ENCODE measurements around the gene AIG1. TPM values are rescaled to one million over a fixed set of nuclear protein-coding genes. Genes with fewer than 3 reads are reported as not detected.

The AIG1 gene
- polyA plus RNA-seq, 1 donor from 2014 or later, result 23.2 TPM

- Histone ChIP-seq H3K36me3 (ENCODE audit: insufficient read depth, low read length) (no peaks in the 10 kb centered on the region), H3K4me3 (ENCODE audit: low read length) (no peak overlapping the region), H3K27ac (ENCODE audit: low read length) (no peak overlapping the region), H3K79me2 (replicated peaks; ENCODE audit: insufficient read depth, low read length) (no peaks in the 10 kb centered on the region), H2AFZ (ENCODE audit: low read depth, low read length) (no peak overlapping the region), H3K4me2 (ENCODE audit: low read length) (no peak overlapping the region), H3F3A (ENCODE audit: insufficient read depth, low read length, poor library complexity, severe bottlenecking) (no peaks in the 10 kb centered on the region), H4K20me1 (ENCODE audit: insufficient read depth) (no peaks in the 10 kb centered on the region), H3K9me3 (ENCODE audit: low read length) (peaks cover 5% of the 10 kb centered on the region), H3K27me3 (ENCODE audit: insufficient read depth, low read depth, low read length) (no peaks in the 10 kb centered on the region), H3K9ac (ENCODE audit: low read length) (no peak overlapping the region), H3K9me2 (ENCODE audit: insufficient read depth, low read length) (no peaks in the 10 kb centered on the region)
- no peak for TF ChIP-seq POLR2AphosphoS5 (IDR thresholded peaks at IDR 0.05)
- no peak for TF ChIP-seq REST (IDR thresholded peaks at IDR 0.05; ENCODE audit: borderline replicate concordance)
- TF ChIP-seq EZH2 (IDR thresholded peaks at IDR 0.05; ENCODE audit: borderline replicate concordance, insufficient read depth, low read length, poor library complexity, severe bottlenecking), result no peak
- no peak for TF ChIP-seq RAD21 (conservative IDR thresholded peaks at IDR 0.05)
- no peak for TF ChIP-seq TAF1 (IDR thresholded peaks at IDR 0.05; ENCODE audit: low read depth)
These were observed 68.0 kb downstream of the AIG1 start for GRCh38 chr6:143128681-143129015.

DNA sequence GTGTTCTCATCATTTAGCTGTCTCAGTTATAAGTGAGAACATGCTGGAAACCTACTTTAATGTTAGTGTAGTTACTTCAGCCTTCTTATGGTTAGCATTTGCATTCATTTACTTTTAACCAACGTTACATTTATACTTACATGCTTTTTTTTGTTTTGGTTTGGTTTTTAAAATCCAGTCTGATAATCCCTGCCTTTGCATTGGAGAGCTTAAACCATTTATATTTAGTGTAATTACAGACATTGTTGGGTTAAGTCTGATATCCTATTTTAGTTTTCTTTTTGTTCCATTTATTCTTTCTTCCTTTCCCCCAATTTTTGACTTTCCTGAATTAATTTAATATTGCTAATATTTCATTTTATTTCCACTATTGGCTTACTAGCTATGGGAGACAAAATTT, 70.2 kb downstream of the AIG1 start:
- H3K4me2 ChIP-seq (ENCODE audit: low read length), result no peak overlapping the region
- H3K36me3 ChIP-seq (ENCODE audit: insufficient read depth, low read length), result no peaks in the 10 kb centered on the region
- no peaks in the 10 kb centered on the region for H3K9me2 ChIP-seq (ENCODE audit: insufficient read depth, low read length)
- no peak overlapping the region for H3K9ac ChIP-seq (ENCODE audit: low read length)
- H3K9me3 ChIP-seq (ENCODE audit: low read length), result peaks cover 5% of the 10 kb centered on the region
- no peak overlapping the region for H3K4me3 ChIP-seq (ENCODE audit: low read length)
- H3K27ac ChIP-seq (ENCODE audit: low read length), result no peak overlapping the region
- TF ChIP-seq CTCF (IDR thresholded peaks at IDR 0.05; ENCODE audit: poor library complexity, severe bottlenecking) (no peak), TAF1 (IDR thresholded peaks at IDR 0.05; ENCODE audit: low read depth) (no peak), EP300 (conservative IDR thresholded peaks at IDR 0.05; ENCODE audit: poor library complexity, severe bottlenecking) (no peak)
- H3K27me3 ChIP-seq (ENCODE audit: insufficient read depth, low read depth, low read length), result no peaks in the 10 kb centered on the region
- H3F3A ChIP-seq (ENCODE audit: insufficient read depth, low read length, poor library complexity, severe bottlenecking), result no peaks in the 10 kb centered on the region
- no peaks in the 10 kb centered on the region for H4K20me1 ChIP-seq (ENCODE audit: insufficient read depth)
- no peak overlapping the region for H2AFZ ChIP-seq (ENCODE audit: low read depth, low read length)
- H3K79me2 ChIP-seq (replicated peaks; ENCODE audit: insufficient read depth, low read length), result no peaks in the 10 kb centered on the region

DNA sequence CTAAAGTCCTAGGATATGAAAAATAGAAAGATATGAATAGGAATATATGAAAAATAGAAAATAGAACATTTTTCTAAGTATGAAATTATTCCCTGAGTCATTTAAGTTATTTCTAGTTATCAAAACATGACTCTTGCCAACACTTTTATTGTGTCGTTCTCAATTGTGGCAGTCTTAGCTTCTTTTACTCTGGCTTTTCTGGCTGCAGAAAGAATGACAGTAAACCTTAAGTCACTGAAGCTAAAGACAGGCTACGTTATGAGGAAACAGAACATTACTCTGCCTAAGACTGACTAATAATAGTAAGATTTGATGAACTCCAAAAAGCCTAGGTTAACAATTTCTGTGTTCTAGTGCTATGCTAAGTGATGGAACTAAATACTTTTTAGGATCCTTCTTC, 74.6 kb downstream of the AIG1 start:
- no peak overlapping the region for H3K27ac ChIP-seq (ENCODE audit: low read length)
- H3F3A ChIP-seq (ENCODE audit: insufficient read depth, low read length, poor library complexity, severe bottlenecking), result no peaks in the 10 kb centered on the region
- H4K20me1 ChIP-seq (ENCODE audit: insufficient read depth), result no peaks in the 10 kb centered on the region
- H3K4me3 ChIP-seq (ENCODE audit: low read length), result no peak overlapping the region
- H3K9me2 ChIP-seq (ENCODE audit: insufficient read depth, low read length), result no peaks in the 10 kb centered on the region
- no peak overlapping the region for H3K9ac ChIP-seq (ENCODE audit: low read length)
- no peak overlapping the region for H3K4me2 ChIP-seq (ENCODE audit: low read length)
- TF ChIP-seq MXI1 (conservative IDR thresholded peaks at IDR 0.05; ENCODE audit: poor library complexity, severe bottlenecking) (no peak), RAD21 (conservative IDR thresholded peaks at IDR 0.05) (no peak), TAF1 (IDR thresholded peaks at IDR 0.05; ENCODE audit: low read depth) (no peak)
- no peaks in the 10 kb centered on the region for H3K79me2 ChIP-seq (replicated peaks; ENCODE audit: insufficient read depth, low read length)
- H2AFZ ChIP-seq (ENCODE audit: low read depth, low read length), result no peak overlapping the region
- H3K9me3 ChIP-seq (ENCODE audit: low read length), result peaks cover 5% of the 10 kb centered on the region
- no peaks in the 10 kb centered on the region for H3K36me3 ChIP-seq (ENCODE audit: insufficient read depth, low read length)
- H3K27me3 ChIP-seq (ENCODE audit: insufficient read depth, low read depth, low read length), result no peaks in the 10 kb centered on the region
